ENCODE results near the gene RIPOR1.

The RIPOR1 gene

DNA sequence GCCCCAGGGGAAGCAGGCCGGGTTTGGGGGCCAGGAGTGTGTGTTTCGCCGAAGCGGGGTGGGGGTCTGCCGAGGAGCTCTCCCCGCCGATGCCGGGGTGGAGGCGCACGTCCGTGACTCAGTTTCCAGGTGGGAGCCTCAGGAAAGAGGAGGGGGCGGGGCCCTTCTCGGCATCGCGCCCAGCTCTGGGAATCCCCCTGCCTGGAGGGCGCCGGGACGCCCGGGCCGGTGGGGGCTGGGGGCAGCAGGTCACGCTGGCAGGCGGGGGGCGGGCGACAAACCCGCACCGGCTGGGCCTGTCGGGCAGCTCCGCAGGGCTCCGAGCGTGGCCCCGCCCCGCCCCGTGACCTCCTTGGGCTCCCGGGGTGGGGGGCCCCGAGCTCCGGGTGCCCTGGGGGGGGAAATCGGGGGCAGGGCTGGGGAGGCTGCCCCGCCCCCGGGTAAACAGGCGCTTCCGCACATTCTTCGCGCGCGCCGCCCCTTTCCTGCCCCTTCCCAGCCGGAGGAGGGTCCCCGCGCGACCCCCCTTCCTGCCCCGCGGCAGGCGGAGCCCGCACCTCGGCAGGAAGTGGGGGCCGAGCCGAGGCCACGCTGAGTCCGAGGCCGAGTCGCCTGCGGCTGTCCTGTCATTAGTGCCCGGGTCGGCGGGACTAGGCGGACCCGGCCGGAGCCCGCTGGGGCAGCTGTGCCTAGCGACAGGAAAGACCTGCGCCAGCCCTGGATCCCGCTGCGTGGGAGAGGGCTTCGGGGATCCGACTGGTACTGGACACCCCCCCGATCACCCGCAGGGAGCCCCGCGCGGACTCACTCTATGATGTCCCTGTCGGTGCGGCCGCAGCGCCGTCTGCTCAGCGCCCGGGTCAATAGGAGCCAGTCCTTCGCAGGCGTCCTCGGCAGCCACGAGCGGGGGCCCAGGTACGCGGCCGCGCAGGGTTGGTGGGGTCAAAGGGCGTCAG lies 9.3 kb downstream of the RIPOR1 start:
- no peak for DNase-seq (ENCODE audit: low read depth)
- H3K4me3 ChIP-seq (ENCODE audit: low read length) = peak overlapping the region; percentile 64
- TF ChIP-seq, protein P1, sequence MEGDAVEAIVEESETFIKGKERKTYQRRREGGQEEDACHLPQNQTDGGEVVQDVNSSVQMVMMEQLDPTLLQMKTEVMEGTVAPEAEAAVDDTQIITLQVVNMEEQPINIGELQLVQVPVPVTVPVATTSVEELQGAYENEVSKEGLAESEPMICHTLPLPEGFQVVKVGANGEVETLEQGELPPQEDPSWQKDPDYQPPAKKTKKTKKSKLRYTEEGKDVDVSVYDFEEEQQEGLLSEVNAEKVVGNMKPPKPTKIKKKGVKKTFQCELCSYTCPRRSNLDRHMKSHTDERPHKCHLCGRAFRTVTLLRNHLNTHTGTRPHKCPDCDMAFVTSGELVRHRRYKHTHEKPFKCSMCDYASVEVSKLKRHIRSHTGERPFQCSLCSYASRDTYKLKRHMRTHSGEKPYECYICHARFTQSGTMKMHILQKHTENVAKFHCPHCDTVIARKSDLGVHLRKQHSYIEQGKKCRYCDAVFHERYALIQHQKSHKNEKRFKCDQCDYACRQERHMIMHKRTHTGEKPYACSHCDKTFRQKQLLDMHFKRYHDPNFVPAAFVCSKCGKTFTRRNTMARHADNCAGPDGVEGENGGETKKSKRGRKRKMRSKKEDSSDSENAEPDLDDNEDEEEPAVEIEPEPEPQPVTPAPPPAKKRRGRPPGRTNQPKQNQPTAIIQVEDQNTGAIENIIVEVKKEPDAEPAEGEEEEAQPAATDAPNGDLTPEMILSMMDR (conservative IDR thresholded peaks at IDR 0.05; ENCODE audit: low read depth, low read length) = no peak

DNA sequence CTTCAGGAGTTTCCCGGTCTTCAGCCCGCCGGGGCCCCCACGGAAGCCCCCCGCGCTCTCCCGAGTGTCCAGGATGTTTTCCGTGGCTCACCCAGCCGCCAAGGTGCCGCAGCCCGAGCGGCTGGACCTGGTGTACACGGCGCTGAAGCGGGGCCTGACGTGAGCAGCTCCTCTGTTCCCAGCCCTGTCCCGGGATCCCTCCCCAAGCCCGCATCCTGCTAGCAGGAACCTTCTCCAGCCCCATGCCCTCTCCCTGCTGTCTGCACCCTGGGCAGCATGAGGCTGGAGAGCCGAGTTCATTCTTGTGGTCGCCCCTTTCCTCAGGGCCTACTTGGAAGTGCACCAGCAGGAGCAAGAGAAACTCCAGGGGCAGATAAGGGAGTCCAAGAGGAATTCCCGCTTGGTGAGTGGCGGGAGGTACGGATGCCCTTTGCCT lies 10.1 kb downstream of the RIPOR1 start:
- no peak overlapping the region for H3K4me3 ChIP-seq (ENCODE audit: low read length)
- TF ChIP-seq, protein P1 (conservative IDR thresholded peaks at IDR 0.05; ENCODE audit: low read depth, low read length) = no peak
- no peak for DNase-seq (ENCODE audit: low read depth)

DNA sequence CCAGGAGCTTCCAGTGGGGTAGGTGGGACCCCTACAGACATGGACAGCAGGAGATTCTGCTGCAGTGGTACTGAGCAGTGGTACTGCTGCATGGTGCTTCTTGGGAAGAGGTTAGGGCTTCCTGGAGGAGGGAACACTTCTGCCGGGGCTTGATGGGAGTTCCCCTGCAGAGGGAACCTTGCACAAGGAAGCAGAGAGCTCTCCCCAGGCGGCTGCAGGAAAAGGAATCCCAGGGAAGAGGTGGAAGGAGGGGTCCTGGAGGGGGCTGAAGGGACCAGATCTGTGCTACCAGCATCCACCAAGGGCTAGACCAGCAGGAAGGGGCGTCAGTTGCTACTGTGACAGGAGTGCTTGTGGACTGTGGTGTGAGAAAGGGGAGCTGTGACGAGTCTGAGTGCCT lies 10.6 kb downstream of the RIPOR1 start:
- no peak overlapping the region for H3K4me3 ChIP-seq (ENCODE audit: low read length)
- DNase-seq (ENCODE audit: low read depth) = no peak
- TF ChIP-seq, protein P1 (conservative IDR thresholded peaks at IDR 0.05; ENCODE audit: low read depth, low read length) = no peak

DNA sequence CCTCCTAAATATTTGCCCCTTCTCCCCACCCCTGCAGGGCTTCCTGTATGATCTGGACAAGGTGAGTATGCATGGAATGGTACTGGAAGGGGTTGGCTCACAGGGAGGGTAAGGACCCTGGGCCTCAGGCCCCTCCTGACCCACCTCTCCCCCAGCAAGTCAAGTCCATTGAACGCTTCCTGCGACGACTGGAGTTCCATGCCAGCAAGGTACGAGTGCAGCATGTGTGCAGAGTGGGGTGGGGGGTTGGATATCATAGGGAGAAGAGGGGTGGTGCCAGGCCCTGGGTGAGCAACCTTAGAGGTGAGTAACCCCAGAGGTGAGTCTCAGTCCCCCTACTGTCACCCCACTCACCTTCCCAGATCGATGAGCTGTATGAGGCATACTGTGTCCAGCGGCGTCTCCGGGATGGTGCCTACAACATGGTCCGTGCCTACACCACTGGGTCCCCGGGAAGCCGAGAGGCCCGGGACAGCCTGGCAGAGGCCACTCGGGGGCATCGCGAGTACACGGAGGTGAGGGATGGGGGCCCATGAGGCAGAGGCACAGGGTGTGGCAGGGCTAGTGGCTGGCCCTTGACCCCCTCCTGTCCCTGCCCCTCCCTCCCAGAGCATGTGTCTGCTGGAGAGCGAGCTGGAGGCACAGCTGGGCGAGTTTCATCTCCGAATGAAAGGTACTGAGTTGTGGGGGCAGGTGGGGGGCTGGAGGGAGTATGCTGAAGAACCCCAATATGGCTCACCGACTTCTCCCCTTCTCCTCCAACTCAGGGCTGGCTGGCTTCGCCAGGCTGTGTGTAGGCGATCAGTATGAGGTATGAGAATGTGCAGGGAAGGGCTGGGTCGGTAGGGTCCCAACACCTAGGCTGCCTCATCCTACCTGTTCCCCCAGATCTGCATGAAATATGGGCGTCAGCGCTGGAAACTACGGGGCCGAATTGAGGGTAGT lies 11.3 kb downstream of the RIPOR1 start:
- H3K4me3 ChIP-seq (ENCODE audit: low read length) = no peak overlapping the region
- TF ChIP-seq, protein P1 (conservative IDR thresholded peaks at IDR 0.05; ENCODE audit: low read depth, low read length) = no peak
- DNase-seq (ENCODE audit: low read depth) = no peak

DNA sequence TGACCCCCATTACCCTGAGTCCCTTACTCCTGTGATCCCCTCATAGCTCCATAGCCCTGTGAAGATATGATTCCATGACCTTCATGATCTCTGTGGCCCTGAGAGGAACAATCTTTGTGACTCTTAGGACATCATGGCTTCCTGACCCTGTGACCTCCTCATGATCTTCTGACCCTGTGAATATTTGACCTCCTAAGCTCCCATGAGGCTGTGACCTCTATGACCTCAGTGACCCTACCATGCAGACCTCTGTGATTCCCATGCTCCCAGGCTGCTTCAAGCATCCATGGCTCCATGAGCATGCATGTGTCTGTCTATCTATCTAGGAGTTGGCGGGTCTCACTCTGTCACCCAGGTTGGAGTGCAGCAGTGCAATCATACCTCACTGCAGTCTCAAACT lies 12.1 kb downstream of the RIPOR1 start:
- TF ChIP-seq, protein P1 (conservative IDR thresholded peaks at IDR 0.05; ENCODE audit: low read depth, low read length) = no peak
- DNase-seq (ENCODE audit: low read depth) = no peak
- H3K4me3 ChIP-seq (ENCODE audit: low read length) = no peak overlapping the region

DNA sequence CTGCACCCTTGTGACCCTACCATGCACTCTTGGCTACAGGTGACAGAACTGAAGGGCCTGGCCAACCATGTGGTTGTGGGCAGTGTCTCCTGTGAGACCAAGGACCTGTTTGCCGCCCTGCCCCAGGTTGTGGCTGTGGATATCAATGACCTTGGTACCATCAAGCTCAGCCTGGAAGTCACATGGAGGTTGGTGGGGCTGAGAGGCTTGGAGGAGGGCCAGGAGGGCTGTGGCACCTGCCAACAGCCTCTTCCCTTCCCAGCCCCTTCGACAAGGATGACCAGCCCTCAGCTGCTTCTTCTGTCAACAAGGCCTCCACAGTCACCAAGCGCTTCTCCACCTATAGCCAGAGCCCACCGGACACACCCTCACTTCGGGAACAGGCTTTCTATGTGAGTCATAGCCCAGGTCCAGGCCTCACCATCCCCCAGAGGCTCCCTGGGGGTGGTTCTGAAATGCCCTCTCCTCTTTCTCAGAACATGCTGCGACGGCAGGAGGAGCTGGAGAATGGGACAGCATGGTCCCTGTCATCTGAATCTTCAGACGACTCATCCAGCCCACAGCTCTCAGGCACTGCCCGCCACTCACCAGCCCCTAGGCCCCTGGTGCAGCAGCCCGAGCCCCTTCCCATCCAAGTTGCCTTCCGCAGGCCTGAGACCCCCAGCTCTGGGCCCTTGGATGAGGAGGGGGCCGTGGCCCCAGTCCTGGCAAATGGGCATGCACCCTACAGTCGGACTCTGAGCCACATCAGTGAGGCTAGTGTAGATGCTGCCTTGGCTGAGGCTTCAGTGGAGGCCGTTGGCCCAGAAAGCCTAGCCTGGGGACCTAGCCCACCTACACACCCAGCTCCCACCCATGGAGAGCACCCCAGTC lies 13.0 kb downstream of the RIPOR1 start:
- TF ChIP-seq, protein P1 (conservative IDR thresholded peaks at IDR 0.05; ENCODE audit: low read depth, low read length) = no peak
- no peak overlapping the region for H3K4me3 ChIP-seq (ENCODE audit: low read length)
- DNase-seq (ENCODE audit: low read depth) = no peak
